GM13977 (cell line): Measurements from ENCODE around the gene GRAMD1C.

ENCODE experiments used
- DNase-seq: peaks from one replicate; pipeline ENCODE4 v3.0.0; 2012; ENCODE audit warnings: low spot score
- CTCF ChIP-seq: IDR thresholded peaks from 2 replicates; pipeline ENCODE4 v1.5.1; 2012; ENCODE audit warnings: mild to moderate bottlenecking, control low read depth; ENCODE audit not compliant: insufficient read depth; ENCODE audit errors: extremely low read depth, missing control alignments
- in situ Hi-C: fragments of 300-500 bp; cut with MboI; formaldehyde crosslinking; loops from one replicate; pipeline ENCODE4 v1.12.0; 2022; ENCODE audit warnings: low sequenced_read_pairs, low pct_unique_long_range_greater_than_20kb, mixed read lengths, inconsistent platforms; ENCODE audit not compliant: unreplicated experiment

Gene GRAMD1C

GRCh38 chr3:113878403-113878802 is 39.8 kb downstream of the GRAMD1C start:
- no peak for DNase-seq
- in situ Hi-C loops = no loop called here
- no peak for TF ChIP-seq CTCF

- TF ChIP-seq CTCF = no peak
- in situ Hi-C loops = no loop called here
- no peak for DNase-seq
These were observed 46.5 kb downstream of the GRAMD1C start for GRCh38 chr3:113885050-113885449.

GRCh38 chr3:113890256-113890900 is 51.8 kb downstream of the GRAMD1C start:
- in situ Hi-C loops = no loop called here
- TF ChIP-seq CTCF = no peak
- no peak for DNase-seq

- no peak for DNase-seq
- in situ Hi-C loops = no loop called here
- no peak for TF ChIP-seq CTCF
These were observed 56.3 kb downstream of the GRAMD1C start for GRCh38 chr3:113894927-113895326.

- no peak for TF ChIP-seq CTCF
- DNase-seq = no peak
- in situ Hi-C loops = no loop called here
These were observed 57.4 kb downstream of the GRAMD1C start for GRCh38 chr3:113895964-113896363.

- in situ Hi-C loops = no loop called here
- TF ChIP-seq CTCF = no peak
- no peak for DNase-seq
These were observed 58.3 kb downstream of the GRAMD1C start for GRCh38 chr3:113896930-113897329.
